C4-2B (cell line): ENCODE data around the gene CAD.

Experiments
- H3K27ac ChIP-seq: fragments of 450-650 bp; 2 replicates; pipeline ENCODE4 v1.5.1; 2017
- ZFX ChIP-seq: fragments of 450-650 bp; IDR thresholded peaks from 2 replicates; pipeline ENCODE4 v1.6.1; 2017
- TF ChIP-seq, protein P1 (sequence below): fragments of 450-650 bp; conservative IDR thresholded peaks from 2 replicates; pipeline ENCODE4 v1.5.1; 2017; ENCODE audit warnings: mild to moderate bottlenecking

CAD gene

GRCh38 chr2:27203741-27204140 lies 13.4 kb upstream of the CAD start:
- TF ChIP-seq, protein P1, sequence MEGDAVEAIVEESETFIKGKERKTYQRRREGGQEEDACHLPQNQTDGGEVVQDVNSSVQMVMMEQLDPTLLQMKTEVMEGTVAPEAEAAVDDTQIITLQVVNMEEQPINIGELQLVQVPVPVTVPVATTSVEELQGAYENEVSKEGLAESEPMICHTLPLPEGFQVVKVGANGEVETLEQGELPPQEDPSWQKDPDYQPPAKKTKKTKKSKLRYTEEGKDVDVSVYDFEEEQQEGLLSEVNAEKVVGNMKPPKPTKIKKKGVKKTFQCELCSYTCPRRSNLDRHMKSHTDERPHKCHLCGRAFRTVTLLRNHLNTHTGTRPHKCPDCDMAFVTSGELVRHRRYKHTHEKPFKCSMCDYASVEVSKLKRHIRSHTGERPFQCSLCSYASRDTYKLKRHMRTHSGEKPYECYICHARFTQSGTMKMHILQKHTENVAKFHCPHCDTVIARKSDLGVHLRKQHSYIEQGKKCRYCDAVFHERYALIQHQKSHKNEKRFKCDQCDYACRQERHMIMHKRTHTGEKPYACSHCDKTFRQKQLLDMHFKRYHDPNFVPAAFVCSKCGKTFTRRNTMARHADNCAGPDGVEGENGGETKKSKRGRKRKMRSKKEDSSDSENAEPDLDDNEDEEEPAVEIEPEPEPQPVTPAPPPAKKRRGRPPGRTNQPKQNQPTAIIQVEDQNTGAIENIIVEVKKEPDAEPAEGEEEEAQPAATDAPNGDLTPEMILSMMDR = no peak
- no peak for TF ChIP-seq ZFX
- no peak overlapping the region for H3K27ac ChIP-seq

GRCh38 chr2:27204566-27204965 lies 12.6 kb upstream of the CAD start:
- no peak for TF ChIP-seq ZFX
- TF ChIP-seq, protein P1 = no peak
- H3K27ac ChIP-seq = no peak overlapping the region

DNA sequence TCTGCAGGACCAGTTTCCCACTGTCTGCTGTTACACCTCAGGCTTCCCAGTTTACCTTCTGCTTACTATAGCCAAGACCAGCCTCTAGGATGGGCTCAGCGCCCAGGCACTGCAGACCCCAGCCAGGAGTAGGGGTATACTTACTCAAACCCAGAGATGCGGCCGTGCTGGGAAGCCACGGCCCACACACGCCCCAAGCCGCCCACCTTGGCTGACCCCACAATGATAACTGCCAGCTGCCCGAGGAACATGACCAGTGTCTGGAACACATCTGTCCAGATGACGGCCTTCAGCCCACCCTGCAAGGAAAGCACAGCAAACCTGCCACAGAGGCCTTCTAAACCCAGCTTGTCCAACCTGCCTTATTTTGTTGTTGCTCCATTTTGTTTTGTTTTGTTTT lies 12.0 kb upstream of the CAD start:
- TF ChIP-seq, protein P1 = no peak
- TF ChIP-seq ZFX = no peak
- H3K27ac ChIP-seq = no peak overlapping the region

DNA sequence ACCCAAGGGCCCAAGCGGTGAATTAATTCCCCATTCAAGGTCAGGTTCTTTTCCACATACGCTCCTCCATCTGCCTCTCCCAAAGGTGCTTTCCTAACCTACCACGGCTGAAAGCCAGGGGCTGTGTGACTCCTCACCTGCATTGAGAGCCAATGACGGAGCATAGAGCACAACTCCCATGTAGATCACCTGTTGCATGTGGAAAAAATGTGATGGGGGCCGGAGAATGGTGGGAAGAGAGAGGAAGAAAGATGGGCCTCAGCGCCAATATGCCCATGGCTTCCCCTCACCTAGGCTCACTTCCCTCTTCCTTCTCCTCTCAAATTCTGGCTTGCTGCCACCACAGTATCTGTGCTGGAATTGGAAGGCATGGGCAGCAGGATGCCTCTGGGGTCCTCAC lies 10.8 kb upstream of the CAD start:
- TF ChIP-seq ZFX = no peak
- TF ChIP-seq, protein P1 = no peak
- no peak overlapping the region for H3K27ac ChIP-seq

DNA sequence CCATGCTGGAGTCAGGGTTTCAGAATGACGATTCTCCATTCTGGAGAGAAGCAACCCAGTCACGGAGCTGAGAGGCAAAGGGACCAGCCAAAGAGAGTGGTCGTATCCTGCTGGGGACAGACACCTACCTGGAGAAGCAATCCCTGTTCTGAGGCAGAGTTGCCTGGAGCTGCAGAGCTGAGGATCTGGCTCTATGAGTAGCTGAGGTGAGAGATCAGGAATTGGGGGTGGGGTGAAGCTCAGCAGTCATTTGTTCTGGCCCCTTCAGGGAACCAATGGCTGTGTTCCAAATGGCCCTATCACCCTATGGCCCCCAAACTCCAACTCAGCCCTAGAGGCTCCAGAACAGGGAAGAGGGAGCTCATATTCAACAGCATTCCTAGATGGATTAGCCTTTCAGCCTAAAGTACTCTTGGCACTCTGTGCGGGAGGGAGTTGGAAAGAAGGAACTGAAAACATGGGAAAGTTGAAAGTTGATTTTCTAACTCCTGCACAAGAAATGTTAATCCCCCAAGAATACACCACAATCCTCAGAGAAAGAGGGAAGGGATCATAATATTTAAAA lies 8.6 kb upstream of the CAD start:
- H3K27ac ChIP-seq = no peak overlapping the region
- TF ChIP-seq ZFX = no peak
- TF ChIP-seq, protein P1 = no peak

- TF ChIP-seq ZFX = no peak
- TF ChIP-seq, protein P1 = no peak
- H3K27ac ChIP-seq = peak overlapping the region; percentile 95
Observed at GRCh38 chr2:27209621-27210401, 7.4 kb upstream of the CAD start.

GRCh38 chr2:27211241-27211942 lies 5.8 kb upstream of the CAD start:
- H3K27ac ChIP-seq = peak overlapping the region; percentile 95
- no peak for TF ChIP-seq ZFX
- TF ChIP-seq, protein P1 = no peak
